Hepatocyte (in vitro differentiated cells): ENCODE results near the gene WHRN. TPM values are rescaled to one million over a fixed set of nuclear protein-coding genes. Genes with fewer than 3 reads are reported as not detected.

ENCODE experiments used
- DNase-seq: peaks from one replicate; pipeline ENCODE4 v3.0.0-alpha.2; 2016; ENCODE audit warnings: low spot score
- H2AFZ ChIP-seq: fragments of 200-600 bp; sonication (generic); 2 replicates; pipeline ENCODE4 v1.6.0; 2016; ENCODE audit warnings: antibody characterized with exemption, mild to moderate bottlenecking
- H3K27ac ChIP-seq: fragments of 200-600 bp; sonication (generic); 2 replicates; pipeline ENCODE4 v1.5.1; 2016; ENCODE audit warnings: mild to moderate bottlenecking
- H3K27me3 ChIP-seq: fragments of 200-600 bp; sonication (generic); 2 replicates; pipeline ENCODE4 v1.6.1; 2016
- H3K36me3 ChIP-seq: fragments of 200-600 bp; sonication (generic); replicated peaks from 2 replicates; pipeline ENCODE4 v1.5.1; 2016; ENCODE audit warnings: low read depth; ENCODE audit not compliant: insufficient read depth
- H3K4me1 ChIP-seq: fragments of 200-600 bp; sonication (generic); 2 replicates; pipeline ENCODE4 v1.5.1; 2016; ENCODE audit warnings: mild to moderate bottlenecking, moderate library complexity; ENCODE audit not compliant: insufficient read depth
- H3K4me2 ChIP-seq: fragments of 200-600 bp; sonication (generic); 2 replicates; pipeline ENCODE4 v1.6.0; 2016
- H3K4me3 ChIP-seq: fragments of 200-600 bp; sonication (generic); 2 replicates; pipeline ENCODE4 v1.5.1; 2016; ENCODE audit warnings: mild to moderate bottlenecking
- H3K79me2 ChIP-seq: fragments of 200-600 bp; sonication (generic); 2 replicates; pipeline ENCODE4 v1.6.0; 2017; ENCODE audit warnings: mild to moderate bottlenecking
- H3K9me2 ChIP-seq: fragments of 200-600 bp; sonication (generic); replicated peaks from 2 replicates; pipeline ENCODE4 v1.6.0; 2017; ENCODE audit warnings: mild to moderate bottlenecking; ENCODE audit not compliant: insufficient read depth
- H3K9me3 ChIP-seq: fragments of 200-600 bp; sonication (generic); 2 replicates; pipeline ENCODE4 v1.5.1; 2016; ENCODE audit warnings: low read depth, mild to moderate bottlenecking
- H4K20me1 ChIP-seq: fragments of 200-600 bp; sonication (generic); 2 replicates; pipeline ENCODE4 v1.6.0; 2016; ENCODE audit warnings: mild to moderate bottlenecking; ENCODE audit not compliant: insufficient read depth, poor library complexity, severe bottlenecking
- EZH2 ChIP-seq: fragments of 200-600 bp; sonication (generic); IDR thresholded peaks from 2 replicates; pipeline ENCODE4 v1.6.1; 2016; ENCODE audit warnings: antibody characterized with exemption, mild to moderate bottlenecking, borderline replicate concordance
- EZH2phosphoT487 ChIP-seq: fragments of 200-600 bp; sonication (generic); IDR thresholded peaks from one replicate; pipeline ENCODE4 v1.6.1; 2018; ENCODE audit warnings: antibody characterized with exemption, mild to moderate bottlenecking, low read depth, moderate library complexity; ENCODE audit not compliant: unreplicated experiment, severe bottlenecking
- WGBS: methylation state at CpG from one replicate; pipeline ENCODE4 v1.1.6; 2016; ENCODE audit warnings: low lambda C conversion rate; ENCODE audit errors: missing lambda C conversion rate; 5-methylcytosine and 5-hydroxymethylcytosine counted together
- polyA plus RNA-seq: library from polyadenylated mRNA; unstranded; fragments of >200 nt; fragmentation: Nextera tagmentation; extraction: Ambion mirVana; gene quantifications from 2 replicates; pipeline ENCODE4 v1.2.1, GENCODE V29; 2016
- total RNA-seq: library from RNA; depleted of rRNA; stranded (reverse); fragments of >200 nt; gene quantifications from 2 replicates; pipeline ENCODE4 v1.2.3, GENCODE V29; 2014
- TF ChIP-seq, protein P1 (sequence below): fragments of 200-600 bp; sonication (generic); IDR thresholded peaks from 2 replicates; pipeline ENCODE4 v1.5.1; 2016; ENCODE audit warnings: antibody characterized with exemption, mild to moderate bottlenecking; ENCODE audit not compliant: poor library complexity

WHRN gene
- total and polyA plus RNA-seq, 2 experiments from 2014 or later: 3.2 to 6.6 TPM

DNA sequence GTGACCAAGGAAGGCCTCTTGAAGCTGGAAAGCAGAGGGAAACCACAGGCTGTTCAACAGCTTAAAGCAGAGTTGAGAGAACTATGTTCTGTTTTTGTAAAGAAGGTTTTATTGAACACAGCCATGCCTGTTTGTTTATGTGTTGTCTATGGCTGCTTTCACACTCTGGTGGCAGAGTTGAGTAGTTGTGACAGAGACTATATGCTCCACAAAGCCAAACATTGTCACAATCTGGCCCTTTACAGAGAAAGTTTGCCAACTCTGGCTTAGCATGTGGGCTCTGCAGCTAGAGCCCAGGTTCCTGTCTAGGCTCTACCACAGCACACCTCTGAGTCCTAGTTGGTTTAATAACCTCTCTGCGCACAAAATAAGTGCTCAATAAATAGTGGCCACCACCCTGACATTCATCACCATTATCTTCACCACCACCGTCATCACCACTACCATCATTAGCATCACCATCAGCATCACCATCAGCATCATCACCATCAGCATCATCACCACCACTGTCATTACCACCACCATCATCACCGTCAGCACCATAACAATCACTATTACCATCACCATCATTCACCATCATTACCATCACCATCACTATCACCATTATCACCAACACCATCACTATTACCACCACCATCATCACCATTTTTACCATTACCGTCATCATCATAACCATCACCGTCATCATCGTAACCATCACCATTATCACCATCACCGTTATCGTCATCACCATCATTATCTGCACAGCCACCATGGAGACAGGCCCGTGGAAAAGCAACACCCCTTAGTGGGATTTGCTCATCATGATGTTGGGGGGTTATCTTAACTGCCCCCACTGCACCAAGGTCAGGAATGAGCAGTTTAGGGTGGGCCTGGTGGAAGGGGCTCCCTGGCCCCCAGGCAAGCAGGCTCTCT is 135.8 kb downstream of the WHRN start:
- Histone ChIP-seq H3K27ac (no peak overlapping the region), H3K4me1 (peaks cover 28% of the 10 kb centered on the region)

DNA sequence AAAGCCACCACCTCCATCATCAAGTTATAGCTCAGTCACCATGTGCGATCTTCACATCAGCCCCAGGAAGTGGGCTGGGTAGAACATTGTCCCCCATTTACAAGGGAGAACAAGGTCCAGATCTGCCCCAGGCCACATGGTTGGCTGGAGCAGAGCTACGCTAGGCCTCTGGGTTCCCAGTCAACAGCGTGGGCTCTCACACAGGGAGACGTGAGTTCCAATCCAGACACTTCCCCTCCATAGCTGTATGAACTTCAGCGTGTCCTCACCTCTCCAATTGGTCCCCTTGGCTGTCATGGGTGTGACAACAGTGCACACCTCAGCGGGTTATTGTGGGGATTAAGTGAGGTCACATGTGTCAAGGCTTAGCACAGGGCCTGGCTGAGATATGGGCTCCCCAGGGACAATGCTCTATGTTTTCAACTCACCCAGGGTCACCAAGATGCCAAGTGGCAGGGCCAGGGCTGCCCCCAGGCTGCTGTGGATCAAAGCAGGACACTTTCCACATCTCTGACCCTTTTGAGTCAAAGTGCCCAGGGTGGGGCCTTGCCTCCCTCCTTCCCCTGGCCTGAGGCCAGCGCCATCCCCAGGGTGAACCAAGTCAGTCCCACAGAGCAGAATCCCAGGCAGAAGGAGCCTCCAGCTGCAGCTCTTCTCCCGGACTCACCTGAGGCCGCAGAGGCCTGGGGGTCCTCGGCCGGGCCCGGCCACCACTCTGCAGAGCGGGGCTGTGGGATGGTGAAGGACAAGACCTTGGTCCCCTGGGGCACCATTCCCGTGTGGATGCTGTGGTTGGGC is 137.3 kb downstream of the WHRN start:
- DNase-seq: no peak
- H3K27me3 ChIP-seq: no peaks in the 10 kb centered on the region
- no peak overlapping the region for H2AFZ ChIP-seq
- no peak overlapping the region for H3K4me2 ChIP-seq
- peaks cover 37% of the 10 kb centered on the region for H3K4me1 ChIP-seq
- no peaks in the 10 kb centered on the region for H3K36me3 ChIP-seq
- H3K9me2 ChIP-seq: no peaks in the 10 kb centered on the region
- TF ChIP-seq EZH2phosphoT487: no peak
- TF ChIP-seq, protein P1, sequence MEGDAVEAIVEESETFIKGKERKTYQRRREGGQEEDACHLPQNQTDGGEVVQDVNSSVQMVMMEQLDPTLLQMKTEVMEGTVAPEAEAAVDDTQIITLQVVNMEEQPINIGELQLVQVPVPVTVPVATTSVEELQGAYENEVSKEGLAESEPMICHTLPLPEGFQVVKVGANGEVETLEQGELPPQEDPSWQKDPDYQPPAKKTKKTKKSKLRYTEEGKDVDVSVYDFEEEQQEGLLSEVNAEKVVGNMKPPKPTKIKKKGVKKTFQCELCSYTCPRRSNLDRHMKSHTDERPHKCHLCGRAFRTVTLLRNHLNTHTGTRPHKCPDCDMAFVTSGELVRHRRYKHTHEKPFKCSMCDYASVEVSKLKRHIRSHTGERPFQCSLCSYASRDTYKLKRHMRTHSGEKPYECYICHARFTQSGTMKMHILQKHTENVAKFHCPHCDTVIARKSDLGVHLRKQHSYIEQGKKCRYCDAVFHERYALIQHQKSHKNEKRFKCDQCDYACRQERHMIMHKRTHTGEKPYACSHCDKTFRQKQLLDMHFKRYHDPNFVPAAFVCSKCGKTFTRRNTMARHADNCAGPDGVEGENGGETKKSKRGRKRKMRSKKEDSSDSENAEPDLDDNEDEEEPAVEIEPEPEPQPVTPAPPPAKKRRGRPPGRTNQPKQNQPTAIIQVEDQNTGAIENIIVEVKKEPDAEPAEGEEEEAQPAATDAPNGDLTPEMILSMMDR: no peak
- no peaks in the 10 kb centered on the region for H3K79me2 ChIP-seq
- no peak overlapping the region for H3K4me3 ChIP-seq
- no peaks in the 10 kb centered on the region for H3K9me3 ChIP-seq
- H3K27ac ChIP-seq: peak overlapping the region; percentile 83
- H4K20me1 ChIP-seq: no peaks in the 10 kb centered on the region
- WGBS: 90% methylated on average over 14 of the region's 14 CpGs

More for the DNA sequence above, 135.8 kb downstream of the WHRN start:
- H2AFZ ChIP-seq: no peak overlapping the region
- WGBS: 92% methylated on average over 8 of the region's 9 CpGs
- DNase-seq: no peak
- H3K4me2 ChIP-seq: no peak overlapping the region
- TF ChIP-seq, protein P1: no peak
- TF ChIP-seq EZH2 (no peak), EZH2phosphoT487 (no peak)
- H3K4me3 ChIP-seq: no peak overlapping the region
- no peaks in the 10 kb centered on the region for H3K79me2 ChIP-seq
- no peaks in the 10 kb centered on the region for H4K20me1 ChIP-seq
- no peaks in the 10 kb centered on the region for H3K9me3 ChIP-seq
- no peaks in the 10 kb centered on the region for H3K36me3 ChIP-seq
- H3K27me3 ChIP-seq: no peaks in the 10 kb centered on the region
- no peaks in the 10 kb centered on the region for H3K9me2 ChIP-seq

GRCh38 chr9:114367366-114367765 is 137.9 kb downstream of the WHRN start:
- no peak overlapping the region for H3K4me3 ChIP-seq
- H3K9me2 ChIP-seq: no peaks in the 10 kb centered on the region
- no peak overlapping the region for H3K4me2 ChIP-seq
- no peak overlapping the region for H2AFZ ChIP-seq
- H3K9me3 ChIP-seq: no peaks in the 10 kb centered on the region
- no peaks in the 10 kb centered on the region for H4K20me1 ChIP-seq
- H3K4me1 ChIP-seq: peaks cover 37% of the 10 kb centered on the region
- H3K27ac ChIP-seq: peak overlapping the region; percentile 83
- TF ChIP-seq EZH2phosphoT487 (no peak), EZH2 (no peak)
- TF ChIP-seq, protein P1: no peak
- 94% methylated on average over 6 of the region's 6 CpGs for WGBS
- DNase-seq: no peak
- H3K79me2 ChIP-seq: no peaks in the 10 kb centered on the region
- H3K27me3 ChIP-seq: no peaks in the 10 kb centered on the region
- peaks cover 3% of the 10 kb centered on the region for H3K36me3 ChIP-seq
